ENCODE data around the gene VOPP1. TPM values are rescaled to one million over a fixed set of nuclear protein-coding genes. Genes with fewer than 3 reads are reported as not detected.

VOPP1 gene
- total and polyA plus RNA-seq, 5 donors from 2014 or later = 40.3 to 128 (median 60.9) TPM

DNA sequence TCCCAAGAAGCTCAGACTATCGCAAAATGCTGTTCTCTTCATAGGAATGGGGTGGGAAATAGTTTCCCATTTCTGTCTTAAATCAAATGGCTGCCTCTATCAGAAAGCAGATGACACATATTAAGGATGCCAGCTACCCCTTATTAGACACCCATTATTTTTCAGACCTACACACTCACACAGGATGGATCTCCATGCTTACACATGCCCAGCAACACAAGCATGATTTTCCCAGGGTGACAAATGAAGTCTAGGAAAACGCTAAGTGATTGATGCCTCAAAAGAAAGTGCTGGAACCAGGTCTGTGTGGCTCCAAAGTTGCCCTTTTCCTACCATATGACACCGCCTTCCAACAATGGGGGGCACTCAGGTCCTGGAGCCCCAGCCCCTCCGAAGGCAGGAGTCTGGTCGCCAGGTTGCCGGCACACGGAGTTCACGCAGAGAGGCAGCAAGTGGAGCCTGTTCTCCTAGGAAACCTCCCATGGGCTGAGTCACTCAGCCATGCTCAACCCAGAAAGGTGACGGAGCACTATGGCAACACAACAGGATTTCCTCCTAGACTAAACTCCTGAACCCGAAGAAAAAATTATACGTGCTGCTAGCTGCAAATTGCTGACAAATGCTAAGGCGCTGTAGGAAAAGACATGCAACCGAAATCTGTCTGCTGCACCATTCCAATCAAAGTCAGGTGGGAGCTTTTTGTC, 19.8 kb downstream of the VOPP1 start:
- Histone ChIP-seq H3K27me3 (ENCODE audit: control insufficient read depth, insufficient read depth, low read length) (no peaks in the 10 kb centered on the region), H3K4me1 (ENCODE audit: control insufficient read depth, insufficient read depth, low read length, poor library complexity, severe bottlenecking) (peaks cover 88% of the 10 kb centered on the region), H3K9me3 (ENCODE audit: control insufficient read depth in 2 of 2, low read length in 2 of 2) (no peaks in the 10 kb centered on the region), H3K36me3 (ENCODE audit: control insufficient read depth, insufficient read depth, low read length) (peaks cover 25% of the 10 kb centered on the region), H3K27ac (ENCODE audit: insufficient read depth, low read length, poor library complexity, severe bottlenecking) (peak overlapping the region; percentile 15), H3K4me3 (ENCODE audit: low read depth, low read length) (peak overlapping the region; percentile 16)
- DNase-seq = no peak
- no peak for ATAC-seq (ENCODE audit: low read depth in 2 of 2)
- Mint-ChIP-seq H3K4me1 (peaks cover 61 to 98% (median 92%) of the 10 kb centered on the region in 4 donors), H3K36me3 (peaks cover 33% of the 10 kb centered on the region), H3K9me3 (no peaks in the 10 kb centered on the region), H3K27ac (peak overlapping the region; percentile 16 to 84 (median 56)), H3K4me3 (peak overlapping the region in 2 of 4 donors; percentile 25 to 76), H3K27me3 (no peaks in the 10 kb centered on the region)

DNA sequence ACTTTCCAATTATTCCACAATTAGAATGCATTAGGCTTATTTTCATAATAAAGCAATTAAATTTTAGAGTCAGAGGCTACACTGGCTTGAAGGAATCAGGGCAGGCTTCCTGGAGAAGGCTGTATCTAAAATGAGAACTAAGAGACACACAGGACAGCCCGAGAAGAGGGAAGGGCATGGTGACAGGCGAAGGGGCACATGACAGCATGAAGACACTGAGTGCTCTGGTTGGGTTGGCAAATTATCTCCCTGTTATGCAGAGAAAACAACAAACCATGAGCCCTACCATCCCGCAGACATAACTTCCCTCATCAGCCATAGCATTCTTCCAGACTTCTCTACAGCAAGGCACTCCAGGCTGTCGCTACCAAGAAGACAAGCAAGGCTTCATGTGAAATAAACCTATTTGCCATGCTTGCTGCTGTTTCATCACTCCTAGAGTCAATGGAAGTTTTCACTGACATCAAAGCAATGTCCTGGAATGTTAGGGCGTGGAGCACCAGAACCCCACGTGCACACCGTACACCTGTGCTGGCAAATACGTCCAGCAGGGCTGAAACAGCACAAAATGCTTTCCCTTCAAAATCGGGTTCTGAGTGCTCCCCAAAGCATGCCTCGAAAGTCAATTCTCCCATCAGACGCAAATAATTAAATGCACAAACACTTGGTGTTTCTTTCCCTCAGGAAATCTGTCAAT, 21.3 kb downstream of the VOPP1 start:
- H3K4me3 ChIP-seq (ENCODE audit: low read depth, low read length) = no peak overlapping the region
- Mint-ChIP-seq H3K36me3 (peaks cover 29% of the 10 kb centered on the region), H3K27ac (peak overlapping the region in 2 of 3 donors; percentile 7 to 88), H3K4me3 (peak overlapping the region in 1 of 4 donors; percentile 69), H3K27me3 (no peaks in the 10 kb centered on the region), H3K9me3 (no peaks in the 10 kb centered on the region), H3K4me1 (peaks cover 53 to 97% (median 90%) of the 10 kb centered on the region in 4 donors)
- DNase-seq (no peak), ATAC-seq (ENCODE audit: low read depth in 2 of 2) (no peak)
- H3K9me3 ChIP-seq (ENCODE audit: control insufficient read depth in 2 of 2, low read length in 2 of 2) = no peaks in the 10 kb centered on the region
- H3K36me3 ChIP-seq (ENCODE audit: control insufficient read depth, insufficient read depth, low read length) = peaks cover 22% of the 10 kb centered on the region
- no peaks in the 10 kb centered on the region for H3K27me3 ChIP-seq (ENCODE audit: control insufficient read depth, insufficient read depth, low read length)
- H3K4me1 ChIP-seq (ENCODE audit: control insufficient read depth, insufficient read depth, low read length, poor library complexity, severe bottlenecking) = peaks cover 86% of the 10 kb centered on the region
- no peak overlapping the region for H3K27ac ChIP-seq (ENCODE audit: insufficient read depth, low read length, poor library complexity, severe bottlenecking)

DNA sequence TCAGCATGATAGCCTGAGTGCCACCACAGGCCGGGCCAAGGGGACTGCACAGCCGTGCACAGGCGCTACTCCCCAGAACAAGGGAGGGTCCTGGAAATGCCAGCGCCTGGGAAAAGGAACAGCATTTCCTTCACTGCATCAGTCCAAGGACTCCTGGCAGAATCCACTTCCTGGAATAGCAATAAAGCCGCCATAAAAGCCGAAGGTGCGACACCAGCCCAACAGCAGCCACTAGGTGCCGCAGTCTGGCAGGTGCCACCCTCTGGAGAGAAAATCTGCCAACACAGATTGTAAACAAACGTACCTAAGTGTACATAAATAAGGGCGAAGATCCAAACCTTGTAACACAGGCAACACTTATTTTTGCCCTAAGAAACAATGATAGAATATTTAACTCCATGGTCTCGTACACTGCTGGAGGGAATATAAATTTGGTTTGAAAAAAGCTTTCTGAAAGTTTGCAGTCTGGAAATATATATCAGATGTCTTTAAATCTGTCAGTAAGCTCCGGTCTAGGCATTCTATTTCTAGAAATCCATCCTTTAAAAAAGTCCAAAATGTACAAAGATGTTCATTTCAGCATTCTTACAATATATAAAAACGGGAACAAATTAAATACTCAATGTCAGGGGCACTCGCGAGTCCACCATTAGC, 22.2 kb downstream of the VOPP1 start:
- no peak for ATAC-seq (ENCODE audit: low read depth in 2 of 2)
- peaks cover 93% of the 10 kb centered on the region for H3K4me1 ChIP-seq (ENCODE audit: control insufficient read depth, insufficient read depth, low read length, poor library complexity, severe bottlenecking)

DNA sequence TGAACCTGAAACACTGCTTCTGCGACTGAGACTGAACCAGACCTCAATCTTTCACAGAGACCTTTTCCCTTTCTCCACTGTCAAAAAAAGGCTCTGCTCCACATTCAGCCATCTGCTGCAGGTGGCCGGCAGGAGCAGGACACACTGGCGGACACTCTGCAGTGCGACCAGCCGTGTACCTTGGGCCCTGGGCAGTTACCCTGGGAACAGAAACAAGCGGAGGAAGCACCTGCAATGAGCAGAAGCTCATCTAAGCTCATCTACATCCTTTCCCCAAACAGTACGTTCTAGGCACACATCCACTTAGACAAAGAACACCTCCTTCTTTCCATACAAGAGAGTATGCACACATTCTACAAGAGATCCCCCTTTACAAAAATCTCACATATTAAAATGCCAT, 22.8 kb downstream of the VOPP1 start:
- H3K27me3 ChIP-seq (ENCODE audit: control insufficient read depth, insufficient read depth, low read length) = no peaks in the 10 kb centered on the region
- Mint-ChIP-seq H3K9me3 (no peaks in the 10 kb centered on the region), H3K27me3 (no peaks in the 10 kb centered on the region), H3K36me3 (peaks cover 17% of the 10 kb centered on the region), H3K4me3 (peak overlapping the region in 2 of 4 donors; percentile 44 to 60), H3K4me1 (peaks cover 58 to 96% (median 84%) of the 10 kb centered on the region in 4 donors), H3K27ac (peak overlapping the region in 2 of 3 donors; percentile 65 to 78)
- no peak overlapping the region for H3K4me3 ChIP-seq (ENCODE audit: low read depth, low read length)
- no peak for ATAC-seq (ENCODE audit: low read depth in 2 of 2)
- peaks cover 9% of the 10 kb centered on the region for H3K36me3 ChIP-seq (ENCODE audit: control insufficient read depth, insufficient read depth, low read length)
- no peaks in the 10 kb centered on the region for H3K9me3 ChIP-seq (ENCODE audit: control insufficient read depth in 2 of 2, low read length in 2 of 2)
- DNase-seq = no peak
- H3K27ac ChIP-seq (ENCODE audit: insufficient read depth, low read length, poor library complexity, severe bottlenecking) = no peak overlapping the region
- H3K4me1 ChIP-seq (ENCODE audit: control insufficient read depth, insufficient read depth, low read length, poor library complexity, severe bottlenecking) = peaks cover 88% of the 10 kb centered on the region

More for the DNA sequence above, 22.2 kb downstream of the VOPP1 start:
- Mint-ChIP-seq H3K27ac (peak overlapping the region; percentile 7 to 78 (median 36)), H3K36me3 (peaks cover 20% of the 10 kb centered on the region), H3K4me3 (peak overlapping the region in 1 of 4 donors; percentile 60), H3K4me1 (peaks cover 52 to 97% (median 85%) of the 10 kb centered on the region in 4 donors), H3K27me3 (no peaks in the 10 kb centered on the region), H3K9me3 (no peaks in the 10 kb centered on the region)
- Histone ChIP-seq H3K4me3 (ENCODE audit: low read depth, low read length) (no peak overlapping the region), H3K27ac (ENCODE audit: insufficient read depth, low read length, poor library complexity, severe bottlenecking) (no peak overlapping the region), H3K27me3 (ENCODE audit: control insufficient read depth, insufficient read depth, low read length) (no peaks in the 10 kb centered on the region), H3K9me3 (ENCODE audit: control insufficient read depth in 2 of 2, low read length in 2 of 2) (no peaks in the 10 kb centered on the region), H3K36me3 (ENCODE audit: control insufficient read depth, insufficient read depth, low read length) (peaks cover 14% of the 10 kb centered on the region)
- no peak for DNase-seq

DNA sequence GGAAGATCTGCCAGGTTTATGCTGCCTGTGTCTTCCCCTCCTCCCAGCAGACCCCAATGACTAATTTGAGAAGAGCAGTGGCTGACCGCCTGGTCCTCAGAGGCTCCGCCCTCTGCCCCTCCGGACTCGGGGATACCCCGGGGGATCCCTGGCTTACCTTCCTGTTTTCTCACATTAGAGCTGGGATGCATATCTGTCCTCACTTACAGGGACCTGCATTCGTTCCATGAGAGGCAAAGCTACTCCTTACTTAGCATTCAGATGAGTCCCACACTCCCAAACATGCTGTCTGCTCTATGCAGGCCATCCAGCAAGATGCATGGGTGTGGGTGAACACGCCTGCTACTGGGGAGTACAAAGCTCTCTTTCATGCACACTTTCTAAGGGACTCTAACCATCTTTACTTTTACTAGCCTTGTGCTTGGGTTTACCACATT, 24.0 kb downstream of the VOPP1 start:
- H3K36me3 Mint-ChIP-seq = peaks cover 18% of the 10 kb centered on the region
- no peak for ATAC-seq (ENCODE audit: low read depth in 2 of 2)
- H3K4me1 Mint-ChIP-seq = peaks cover 58 to 96% (median 83%) of the 10 kb centered on the region in 4 donors
- Histone ChIP-seq H3K27ac (ENCODE audit: insufficient read depth, low read length, poor library complexity, severe bottlenecking) (no peak overlapping the region), H3K36me3 (ENCODE audit: control insufficient read depth, insufficient read depth, low read length) (peaks cover 10% of the 10 kb centered on the region), H3K4me1 (ENCODE audit: control insufficient read depth, insufficient read depth, low read length, poor library complexity, severe bottlenecking) (peaks cover 78% of the 10 kb centered on the region), H3K9me3 (ENCODE audit: control insufficient read depth in 2 of 2, low read length in 2 of 2) (no peaks in the 10 kb centered on the region), H3K27me3 (ENCODE audit: control insufficient read depth, insufficient read depth, low read length) (no peaks in the 10 kb centered on the region), H3K4me3 (ENCODE audit: low read depth, low read length) (peak overlapping the region; percentile 31)
- H3K4me3 Mint-ChIP-seq = peak overlapping the region; percentile 9 to 73 (median 49)
- H3K27me3 Mint-ChIP-seq = no peaks in the 10 kb centered on the region
- peak overlapping the region in 2 of 3 donors; percentile 68 to 87 for H3K27ac Mint-ChIP-seq
- DNase-seq = no peak
- H3K9me3 Mint-ChIP-seq = no peaks in the 10 kb centered on the region

DNA sequence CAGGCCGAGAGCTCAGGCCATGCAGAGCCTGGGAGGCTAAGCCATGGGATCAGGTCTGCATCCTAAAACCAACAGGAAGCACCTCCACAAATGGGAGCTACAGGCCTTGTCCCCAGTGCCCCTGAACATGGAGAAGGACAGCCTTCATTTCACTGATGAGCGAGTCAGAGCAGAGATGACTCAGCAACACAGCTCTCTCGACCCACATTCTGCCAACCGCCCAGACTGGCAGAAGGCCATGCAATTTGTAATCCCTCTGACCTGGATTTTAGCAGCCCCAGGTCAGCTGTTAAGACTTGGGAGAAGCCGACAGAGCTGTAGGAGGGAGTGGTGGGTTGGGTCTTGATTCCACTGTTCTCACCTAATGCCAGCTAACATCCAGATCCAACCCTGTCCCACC, 25.5 kb downstream of the VOPP1 start:
- ATAC-seq (ENCODE audit: low read depth in 2 of 2) (peak; percentile 72 to 77), DNase-seq (peak in 2 of 3 donors; percentile 13 to 56)
- peaks cover 24% of the 10 kb centered on the region for H3K36me3 Mint-ChIP-seq
- H3K36me3 ChIP-seq (ENCODE audit: control insufficient read depth, insufficient read depth, low read length) = peaks cover 10% of the 10 kb centered on the region
- H3K9me3 Mint-ChIP-seq = no peaks in the 10 kb centered on the region
- H3K4me1 Mint-ChIP-seq = peaks cover 53 to 93% (median 76%) of the 10 kb centered on the region in 4 donors
- H3K27me3 Mint-ChIP-seq = no peaks in the 10 kb centered on the region
- H3K27me3 ChIP-seq (ENCODE audit: control insufficient read depth, insufficient read depth, low read length) = no peaks in the 10 kb centered on the region
- peak overlapping the region in 1 of 4 donors; percentile 35 for H3K4me3 Mint-ChIP-seq
- H3K4me1 ChIP-seq (ENCODE audit: control insufficient read depth, insufficient read depth, low read length, poor library complexity, severe bottlenecking) = peaks cover 63% of the 10 kb centered on the region
- no peaks in the 10 kb centered on the region for H3K9me3 ChIP-seq (ENCODE audit: control insufficient read depth in 2 of 2, low read length in 2 of 2)
- no peak overlapping the region for H3K27ac ChIP-seq (ENCODE audit: insufficient read depth, low read length, poor library complexity, severe bottlenecking)
- H3K27ac Mint-ChIP-seq = peak overlapping the region; percentile 65 to 87 (median 67)
- peak overlapping the region; percentile 38 for H3K4me3 ChIP-seq (ENCODE audit: low read depth, low read length)

DNA sequence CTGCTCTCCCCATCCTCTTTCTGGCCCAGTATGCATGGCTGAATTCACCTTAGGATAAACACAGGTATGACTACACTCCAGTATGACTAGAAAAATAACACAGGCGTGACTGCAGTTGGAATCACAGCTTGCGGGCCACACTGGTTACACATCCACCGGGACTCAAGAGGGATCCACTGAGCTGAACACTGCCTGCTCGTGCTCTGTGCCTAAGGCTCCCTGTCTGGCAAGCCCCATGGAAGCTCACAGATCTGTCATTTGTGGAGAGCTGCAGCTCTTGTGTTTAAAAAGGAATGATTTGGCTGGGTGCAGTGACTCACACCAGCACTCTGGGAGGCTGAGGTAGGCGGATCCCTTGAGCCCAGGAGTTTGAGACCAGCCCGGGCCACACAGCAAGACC, 26.8 kb downstream of the VOPP1 start:
- Mint-ChIP-seq H3K27me3 (no peaks in the 10 kb centered on the region), H3K4me3 (peak overlapping the region in 2 of 4 donors; percentile 28 to 73), H3K36me3 (peaks cover 28% of the 10 kb centered on the region), H3K9me3 (no peaks in the 10 kb centered on the region), H3K27ac (peak overlapping the region in 1 of 3 donors; percentile 62), H3K4me1 (peaks cover 51 to 92% (median 73%) of the 10 kb centered on the region in 4 donors)
- no peak overlapping the region for H3K4me3 ChIP-seq (ENCODE audit: low read depth, low read length)
- no peak overlapping the region for H3K27ac ChIP-seq (ENCODE audit: insufficient read depth, low read length, poor library complexity, severe bottlenecking)
- H3K36me3 ChIP-seq (ENCODE audit: control insufficient read depth, insufficient read depth, low read length) = peaks cover 13% of the 10 kb centered on the region
- H3K9me3 ChIP-seq (ENCODE audit: control insufficient read depth in 2 of 2, low read length in 2 of 2) = no peaks in the 10 kb centered on the region
- ATAC-seq (ENCODE audit: low read depth in 2 of 2) = no peak
- H3K27me3 ChIP-seq (ENCODE audit: control insufficient read depth, insufficient read depth, low read length) = no peaks in the 10 kb centered on the region
- peaks cover 56% of the 10 kb centered on the region for H3K4me1 ChIP-seq (ENCODE audit: control insufficient read depth, insufficient read depth, low read length, poor library complexity, severe bottlenecking)
- no peak for DNase-seq

Measured in CD4-positive, CD25-positive, alpha-beta regulatory T cell (primary cell).